NCI-H2029 treated with DMSO at 0.1 percent for 48 hours (cell line): Measurements from ENCODE around the gene BORCS5.
A peak's percentile ranks its signal among the peaks of the same experiment; 100 is the strongest.

Source experiments
- DNase-seq: peaks from one replicate; lab custom pipeline; 2025; lab: John Stamatoyannopoulos, UW

Gene BORCS5

GRCh38 chr12:12353276-12353675, 3.6 kb upstream of the BORCS5 start:
- no peak for DNase-seq

- no peak for DNase-seq
Observed at GRCh38 chr12:12353807-12354206, 3.1 kb upstream of the BORCS5 start.

- DNase-seq: no peak
Observed at GRCh38 chr12:12356467-12356895, 397 bp upstream of the BORCS5 start.

GRCh38 chr12:12357719-12358461, 1.0 kb downstream of the BORCS5 start:
- DNase-seq: no peak

GRCh38 chr12:12358528-12358927, 1.6 kb downstream of the BORCS5 start:
- DNase-seq: no peak

GRCh38 chr12:12364787-12365445, 8.0 kb downstream of the BORCS5 start:
- DNase-seq: no peak

- no peak for DNase-seq
Observed at GRCh38 chr12:12365446-12365802, 8.5 kb downstream of the BORCS5 start.

GRCh38 chr12:12365931-12366431, 9.1 kb downstream of the BORCS5 start:
- no peak for DNase-seq

GRCh38 chr12:12366701-12367481, 10.0 kb downstream of the BORCS5 start:
- DNase-seq: no peak

GRCh38 chr12:12367482-12367998, 10.7 kb downstream of the BORCS5 start:
- no peak for DNase-seq

GRCh38 chr12:12372946-12373722, 16.3 kb downstream of the BORCS5 start:
- DNase-seq: no peak

- DNase-seq: peak; percentile 70
Observed at GRCh38 chr12:12376646-12377448, 20.0 kb downstream of the BORCS5 start.

GRCh38 chr12:12378616-12379015, 21.7 kb downstream of the BORCS5 start:
- no peak for DNase-seq

- no peak for DNase-seq
Observed at GRCh38 chr12:12379831-12380730, 23.2 kb downstream of the BORCS5 start.

- no peak for DNase-seq
Observed at GRCh38 chr12:12380949-12381593, 24.2 kb downstream of the BORCS5 start.

GRCh38 chr12:12381982-12382381, 25.1 kb downstream of the BORCS5 start:
- no peak for DNase-seq

GRCh38 chr12:12384571-12385340, 27.9 kb downstream of the BORCS5 start:
- no peak for DNase-seq

GRCh38 chr12:12387501-12387900, 30.6 kb downstream of the BORCS5 start:
- DNase-seq: no peak
